Breast epithelium (tissue), 3 donors: ENCODE data around the gene ARPC4.

ENCODE experiments used
- CTCF ChIP-seq, 3 donors: fragments of 450-650 bp; IDR thresholded peaks; one replicate each; pipeline ENCODE4 v1.5.1; 2016 to 2017; ENCODE audit warnings: antibody characterized with exemption in 3 of 3, mild to moderate bottlenecking in 3 of 3, moderate library complexity in 3 of 3
- POLR2AphosphoS5 ChIP-seq, 3 donors: sonication (generic); formaldehyde crosslinking; IDR thresholded peaks; one replicate each; pipeline ENCODE4 v1.6.1; 2017; ENCODE audit warnings: antibody characterized with exemption in 3 of 3

GRCh38 chr3:9745521-9745920 lies 47.4 kb upstream of the ARPC4 start:
- TF ChIP-seq CTCF (IDR thresholded peaks at IDR 0.05) (no peak), POLR2AphosphoS5 (IDR thresholded peaks at IDR 0.05) (no peak)
